ENCODE results near the gene ZNF335.

GRCh38 chr20:45968081-45968671, 3.8 kb downstream of the ZNF335 start:
- no peak for TF ChIP-seq POLR2A (IDR thresholded peaks at IDR 0.05)
- TF ChIP-seq, protein P1, sequence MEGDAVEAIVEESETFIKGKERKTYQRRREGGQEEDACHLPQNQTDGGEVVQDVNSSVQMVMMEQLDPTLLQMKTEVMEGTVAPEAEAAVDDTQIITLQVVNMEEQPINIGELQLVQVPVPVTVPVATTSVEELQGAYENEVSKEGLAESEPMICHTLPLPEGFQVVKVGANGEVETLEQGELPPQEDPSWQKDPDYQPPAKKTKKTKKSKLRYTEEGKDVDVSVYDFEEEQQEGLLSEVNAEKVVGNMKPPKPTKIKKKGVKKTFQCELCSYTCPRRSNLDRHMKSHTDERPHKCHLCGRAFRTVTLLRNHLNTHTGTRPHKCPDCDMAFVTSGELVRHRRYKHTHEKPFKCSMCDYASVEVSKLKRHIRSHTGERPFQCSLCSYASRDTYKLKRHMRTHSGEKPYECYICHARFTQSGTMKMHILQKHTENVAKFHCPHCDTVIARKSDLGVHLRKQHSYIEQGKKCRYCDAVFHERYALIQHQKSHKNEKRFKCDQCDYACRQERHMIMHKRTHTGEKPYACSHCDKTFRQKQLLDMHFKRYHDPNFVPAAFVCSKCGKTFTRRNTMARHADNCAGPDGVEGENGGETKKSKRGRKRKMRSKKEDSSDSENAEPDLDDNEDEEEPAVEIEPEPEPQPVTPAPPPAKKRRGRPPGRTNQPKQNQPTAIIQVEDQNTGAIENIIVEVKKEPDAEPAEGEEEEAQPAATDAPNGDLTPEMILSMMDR (IDR thresholded peaks at IDR 0.05): no peak
